GM21515 (cell line): Measurements from ENCODE around the gene C21orf58.
"Not testable (repeated sequence)": the region's sequence is repeated elsewhere in the genome, so short reads cannot be mapped to it uniquely, and the experiment has no call there.

Experiments
- ATAC-seq: cut with Tn5 transposase; IDR thresholded peaks from one replicate; pipeline ENCODE4 v1.9.1; 2021; ENCODE audit not compliant: unreplicated experiment

C21orf58 gene

GRCh38 chr21:46323710-46324389 is at the start of gene C21orf58, which contains the start of gene PCNT:
C21orf58 (minus strand) TSS chr21:46323870; CDS start chr21:46322738, 1,132 bp downstream.
PCNT (plus strand) TSS chr21:46324156; CDS start chr21:46324229, 73 bp downstream.
- ATAC-seq, result peak; percentile 76

- ATAC-seq, result not testable (repeated sequence)
Measured at GRCh38 chr21:46372947-46373346, 49.3 kb upstream of the C21orf58 start.

- ATAC-seq, result no peak
Measured at GRCh38 chr21:46372014-46372485, 48.4 kb upstream of the C21orf58 start.

- no peak for ATAC-seq
Measured at GRCh38 chr21:46371204-46372013, 47.7 kb upstream of the C21orf58 start.

- ATAC-seq, result no peak
Measured at GRCh38 chr21:46369520-46370235, 46.0 kb upstream of the C21orf58 start.

GRCh38 chr21:46368533-46369285 is 45.0 kb upstream of the C21orf58 start:
- peak; percentile 47 for ATAC-seq

- ATAC-seq, result no peak
Measured at GRCh38 chr21:46366966-46367365, 43.3 kb upstream of the C21orf58 start.

- no peak for ATAC-seq
Measured at GRCh38 chr21:46366561-46366960, 42.9 kb upstream of the C21orf58 start.

GRCh38 chr21:46366091-46366490 is 42.4 kb upstream of the C21orf58 start:
- no peak for ATAC-seq

- ATAC-seq, result no peak
Measured at GRCh38 chr21:46363698-46364097, 40.0 kb upstream of the C21orf58 start.

- no peak for ATAC-seq
Measured at GRCh38 chr21:46362946-46363345, 39.3 kb upstream of the C21orf58 start.

GRCh38 chr21:46361935-46362334 is 38.3 kb upstream of the C21orf58 start:
- ATAC-seq, result no peak

- ATAC-seq, result no peak
Measured at GRCh38 chr21:46361176-46361575, 37.5 kb upstream of the C21orf58 start.

- ATAC-seq, result no peak
Measured at GRCh38 chr21:46357684-46358425, 34.2 kb upstream of the C21orf58 start.

GRCh38 chr21:46357335-46357604 is 33.6 kb upstream of the C21orf58 start:
- ATAC-seq, result no peak

GRCh38 chr21:46356494-46357334 is 33.0 kb upstream of the C21orf58 start:
- no peak for ATAC-seq

GRCh38 chr21:46356005-46356338 is 32.3 kb upstream of the C21orf58 start:
- no peak for ATAC-seq

- ATAC-seq, result no peak
Measured at GRCh38 chr21:46355161-46356004, 31.7 kb upstream of the C21orf58 start.

GRCh38 chr21:46354518-46354917 is 30.8 kb upstream of the C21orf58 start:
- no peak for ATAC-seq
